Measurements from ENCODE around the gene ZC3H7A. TPM values are rescaled to one million over a fixed set of nuclear protein-coding genes. Genes with fewer than 3 reads are reported as not detected.

The ZC3H7A gene
- total RNA-seq, 1 donor from 2014 or later = 65.0 TPM

DNA sequence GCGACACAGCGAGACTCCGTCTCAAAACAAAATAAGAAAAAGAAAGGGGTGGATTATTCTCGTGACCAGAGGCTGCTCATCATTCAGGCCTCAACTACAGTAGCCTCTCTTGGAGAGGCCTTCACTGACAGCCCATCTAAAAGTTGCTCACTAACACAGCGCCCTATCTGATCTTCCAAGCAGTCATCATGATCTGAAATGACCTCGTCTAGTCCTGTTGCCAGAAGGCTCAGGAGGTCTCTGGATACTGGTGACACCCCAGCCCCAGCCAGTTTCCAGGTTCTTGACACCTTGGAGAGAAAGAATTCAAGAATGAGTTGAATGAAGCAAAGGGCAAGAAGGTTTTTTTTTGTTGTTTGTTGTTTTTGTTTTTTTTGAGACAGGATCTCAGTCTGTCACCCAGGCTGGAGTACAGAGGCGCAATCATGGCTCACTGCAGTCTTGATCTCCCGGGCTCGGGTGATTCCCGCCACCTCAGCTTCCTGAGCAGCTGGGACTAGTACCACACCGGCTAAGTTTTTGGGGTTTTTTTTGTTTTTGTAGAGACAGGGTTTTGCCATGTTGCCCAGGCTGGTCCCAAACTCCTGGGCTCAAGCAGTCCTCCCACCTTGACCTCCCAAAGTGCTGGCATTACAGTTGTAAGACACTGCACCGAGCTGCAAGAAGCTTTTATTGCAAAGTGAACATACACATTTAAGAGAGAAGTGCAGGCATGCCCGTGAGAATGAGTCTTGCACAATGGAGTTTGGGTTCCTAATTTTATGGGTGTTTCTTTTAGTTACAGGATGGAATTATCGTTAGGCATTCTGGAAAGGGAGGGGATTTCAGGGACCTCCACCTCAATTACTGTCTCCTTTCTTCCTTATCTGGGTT, 2.7 kb upstream of the ZC3H7A start:
- intact Hi-C loops (cut with micrococcal nuclease) = loop anchor here (5.0 to 10.0 kb wide), 2 partner anchors 127 to 855 kb away; partner anchors contain the start of genes CLEC16A and DEXI

DNA sequence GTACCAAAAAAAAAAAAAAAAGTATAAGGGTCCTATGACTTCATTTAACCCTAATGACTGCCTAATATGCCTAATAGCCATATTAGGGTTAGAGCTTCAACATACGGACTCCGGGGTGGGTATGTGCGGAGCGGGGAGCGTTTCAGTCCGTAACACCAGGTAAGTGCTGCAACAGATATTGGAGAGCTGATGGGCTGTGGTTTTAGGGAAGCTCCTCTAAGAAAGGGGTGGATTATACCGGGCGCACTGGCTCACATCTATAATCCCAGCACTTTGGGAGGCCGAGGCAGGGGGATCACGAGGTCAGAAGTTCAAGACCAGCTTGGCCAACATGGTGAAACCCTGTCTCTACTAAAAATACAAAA, 1.9 kb upstream of the ZC3H7A start:
- intact Hi-C loops (cut with micrococcal nuclease) = loop anchor here (5.0 to 10.0 kb wide), 2 partner anchors 127 to 854 kb away; partner anchors contain the start of genes CLEC16A and DEXI

DNA sequence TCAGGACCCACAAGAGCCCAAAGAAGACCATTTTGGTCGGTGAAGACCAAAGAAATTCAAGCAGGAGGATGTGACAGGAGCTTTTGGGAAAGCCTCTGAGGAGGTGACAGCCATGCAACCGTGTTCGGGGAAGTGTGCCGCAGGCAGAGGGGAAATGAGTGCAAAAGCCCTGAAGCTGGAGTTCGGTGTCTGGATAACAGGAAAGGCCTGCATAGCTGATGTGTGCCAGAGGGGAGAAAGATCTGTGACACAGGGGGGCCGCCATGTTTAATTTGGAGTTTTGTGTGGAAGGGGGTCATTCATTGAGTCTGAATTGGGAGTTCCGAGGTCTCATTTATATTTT, 870 bp upstream of the ZC3H7A start:
- intact Hi-C loops (cut with micrococcal nuclease) = loop anchor here (1.0 to 10.0 kb wide), 6 partner anchors 15 to 853 kb away; partner anchors contain the start of genes CLEC16A, DEXI, RSL1D1 and TXNDC11

DNA sequence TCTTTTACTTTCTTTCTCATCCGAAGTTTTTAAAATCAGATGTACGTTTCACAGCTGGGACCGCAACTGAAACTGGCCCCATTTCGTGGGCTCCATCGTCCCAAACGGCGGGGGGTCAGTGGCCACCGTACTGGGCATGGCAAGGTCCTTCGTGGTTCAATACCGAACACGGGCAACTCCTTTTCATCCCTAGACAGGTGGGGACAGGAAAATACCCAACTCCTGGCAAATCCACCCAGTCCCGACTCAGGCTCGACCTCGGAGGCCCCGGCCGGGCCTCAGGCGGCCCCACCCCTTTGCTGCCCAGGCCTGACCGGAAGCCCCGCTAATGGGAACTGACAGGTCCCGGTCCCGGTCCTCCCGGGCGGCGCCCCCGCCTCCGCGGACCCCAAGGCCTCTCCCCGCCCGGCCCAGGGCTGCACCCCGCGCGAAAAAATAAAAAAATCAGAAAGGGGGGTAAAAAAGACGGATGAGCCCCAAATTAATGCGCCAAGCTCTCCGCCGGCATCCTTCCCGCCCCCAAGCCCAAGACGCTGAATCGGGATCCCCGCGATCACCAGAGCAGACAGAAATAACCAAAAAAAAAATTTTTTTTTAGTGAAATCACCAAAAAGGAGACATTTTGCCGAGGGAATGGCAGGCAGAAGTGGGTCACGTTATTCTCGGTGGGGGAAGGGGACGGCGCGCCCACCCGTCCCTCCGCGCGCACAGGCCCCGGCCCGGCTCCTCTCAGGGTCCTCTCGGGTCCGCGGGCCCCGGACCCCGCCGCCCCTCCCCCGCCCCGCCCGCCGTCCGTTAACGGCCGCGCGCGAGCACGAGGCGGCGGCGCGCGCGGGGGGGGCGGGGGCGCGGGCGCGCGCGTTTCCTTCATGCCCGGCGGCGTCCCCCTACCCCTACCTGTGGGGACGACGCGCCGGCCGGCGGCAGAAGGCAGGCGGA, 562 bp downstream of the ZC3H7A start:
- intact Hi-C loops (cut with micrococcal nuclease) = loop anchor here (1.0 to 10.0 kb wide), 6 partner anchors 13 to 852 kb away; partner anchors contain the start of genes CLEC16A, DEXI, RSL1D1 and TXNDC11

DNA sequence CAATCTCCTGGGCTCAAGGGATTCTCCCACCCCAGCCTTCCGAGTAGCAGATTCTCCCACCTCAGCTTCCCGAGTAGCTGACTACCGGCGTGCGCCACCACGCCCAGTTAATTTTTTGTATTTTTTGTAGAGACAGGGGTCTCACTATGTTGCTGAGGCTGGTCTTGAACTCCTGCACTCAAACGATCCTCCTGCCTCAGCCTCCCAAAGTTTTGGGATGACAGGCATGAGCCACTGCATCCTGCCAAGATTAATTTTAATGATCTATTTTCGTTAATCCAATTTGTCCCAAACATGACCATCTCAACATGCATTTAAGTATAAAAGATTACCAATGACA, 1.2 kb downstream of the ZC3H7A start:
- intact Hi-C loops (cut with micrococcal nuclease) = loop anchor here (5.0 to 10.0 kb wide), 2 partner anchors 124 to 851 kb away; partner anchors contain the start of genes CLEC16A and DEXI

DNA sequence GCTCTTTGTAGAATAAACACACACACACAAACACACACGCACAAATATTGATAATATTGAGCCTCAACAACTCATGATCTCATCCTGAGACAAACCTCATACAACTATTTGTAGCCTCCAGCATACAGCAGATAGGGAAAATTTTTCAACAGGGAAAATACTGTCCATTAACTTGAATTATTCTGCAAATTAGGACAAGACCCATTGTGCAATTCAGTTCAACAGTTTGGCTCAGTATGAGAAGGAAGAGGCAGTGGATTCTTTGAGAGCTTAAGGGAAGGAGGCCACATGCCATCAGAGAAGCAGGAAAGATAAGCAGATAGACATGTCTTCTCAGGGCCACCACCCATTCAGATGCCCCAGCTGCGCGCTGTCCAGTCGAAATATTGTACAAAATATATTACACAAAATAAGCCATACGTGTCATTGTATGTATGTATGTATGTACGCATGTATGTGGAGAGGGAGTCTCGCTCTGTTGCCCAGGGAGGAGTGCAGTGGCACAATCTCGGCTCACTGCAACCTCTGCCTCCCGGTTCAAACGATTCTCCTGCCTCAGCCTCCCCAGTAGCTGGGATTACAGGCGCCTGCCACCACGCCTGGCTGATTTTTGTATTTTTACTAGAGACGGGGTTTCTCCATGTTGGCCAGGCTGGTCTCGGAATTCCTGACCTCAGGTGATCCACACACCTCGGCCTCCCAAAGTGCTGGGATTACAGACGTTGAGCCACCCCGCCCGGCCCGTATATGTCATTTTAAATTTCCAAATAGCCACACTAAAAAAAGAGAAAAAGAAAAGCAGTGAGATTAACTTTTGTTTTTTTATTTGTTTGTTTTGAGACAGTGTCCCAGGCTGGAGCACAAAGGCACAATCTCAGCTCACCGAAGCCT, 1.8 kb downstream of the ZC3H7A start:
- intact Hi-C loops (cut with micrococcal nuclease) = loop anchor here (5.0 to 10.0 kb wide), 2 partner anchors 123 to 850 kb away; partner anchors contain the start of genes CLEC16A and DEXI

DNA sequence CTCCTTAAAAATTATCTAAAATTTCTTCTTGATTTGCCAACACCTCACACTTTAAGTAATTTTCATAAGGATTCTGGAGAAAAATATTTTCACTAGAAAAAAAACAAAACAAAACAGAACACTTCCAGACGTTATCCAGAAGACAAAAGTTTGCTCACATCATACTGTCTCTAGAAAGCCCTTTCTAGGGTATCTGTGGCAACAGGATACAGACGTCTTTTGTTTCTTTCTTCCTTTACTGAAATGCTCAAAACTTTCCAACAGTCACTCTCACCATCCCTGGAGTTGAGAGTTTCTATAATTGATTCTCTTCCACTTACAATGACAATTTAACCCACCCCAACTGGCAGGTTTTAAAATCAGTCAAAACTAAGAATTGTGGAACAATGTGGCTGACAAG, 2.6 kb downstream of the ZC3H7A start:
- intact Hi-C loops (cut with micrococcal nuclease) = loop anchor here (10.0 kb wide), 1 partner anchor 850 kb away; the partner anchor contains the start of genes CLEC16A and DEXI

DNA sequence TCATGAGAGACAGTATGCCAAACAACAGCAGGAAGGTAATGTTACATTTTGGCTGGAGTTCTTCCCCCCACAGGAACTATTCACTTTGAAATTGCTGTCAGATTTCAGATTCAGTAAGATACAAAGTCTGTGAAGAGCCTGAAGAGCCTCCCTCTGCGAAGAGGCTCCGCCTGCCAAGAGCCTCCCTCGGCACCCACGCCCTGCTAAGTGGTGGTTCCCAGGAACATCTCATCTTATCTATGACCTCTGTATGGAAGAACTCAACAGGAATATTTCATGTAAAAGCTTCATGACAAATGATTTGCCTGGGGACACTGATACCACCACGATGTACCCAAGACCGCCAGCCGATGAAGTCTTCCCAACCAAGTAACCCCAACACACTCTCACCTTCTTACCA, 3.2 kb downstream of the ZC3H7A start:
- intact Hi-C loops (cut with micrococcal nuclease) = loop anchor here (10.0 kb wide), 1 partner anchor 849 kb away; the partner anchor contains the start of genes CLEC16A and DEXI

DNA sequence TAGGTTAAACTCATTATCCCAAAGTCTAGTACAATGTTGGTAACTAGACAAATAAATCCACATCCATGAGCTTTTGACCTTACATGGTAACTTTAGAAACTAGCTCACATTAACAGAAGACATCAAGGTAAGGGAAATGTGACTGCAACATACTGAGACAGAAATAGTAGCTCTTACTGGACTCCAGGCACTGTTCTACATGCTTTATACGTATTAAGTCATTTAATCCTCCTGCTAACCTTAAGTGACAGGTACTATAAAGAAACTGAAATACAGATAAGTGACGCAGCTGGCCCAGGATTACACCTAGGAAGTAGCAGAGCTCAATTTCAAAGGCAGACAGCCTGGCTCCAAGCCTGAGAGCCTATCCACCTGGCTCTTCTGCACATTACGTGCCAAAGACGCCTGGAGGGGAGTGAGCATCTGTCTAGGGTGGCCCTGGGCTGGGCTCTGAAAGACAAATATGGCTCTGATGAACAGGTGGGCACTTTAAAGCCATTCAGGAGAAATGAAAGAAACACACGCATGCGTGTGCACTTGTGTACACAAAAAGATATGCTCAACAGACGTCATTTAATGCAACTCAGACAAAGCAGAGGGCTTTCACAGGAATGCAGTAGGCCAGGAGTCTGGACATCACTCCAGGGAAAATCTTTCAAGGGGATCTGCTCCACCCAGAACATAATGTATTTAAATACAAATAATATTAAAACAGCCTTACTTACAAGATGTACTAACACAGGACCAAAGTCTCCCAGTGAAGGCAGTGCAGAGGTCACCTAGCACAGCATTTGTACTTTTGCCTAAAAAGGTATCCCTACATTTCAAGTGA, 4.4 kb downstream of the ZC3H7A start:
- intact Hi-C loops (cut with micrococcal nuclease) = loop anchor here (10.0 kb wide), 1 partner anchor 848 kb away; the partner anchor contains the start of genes CLEC16A and DEXI

DNA sequence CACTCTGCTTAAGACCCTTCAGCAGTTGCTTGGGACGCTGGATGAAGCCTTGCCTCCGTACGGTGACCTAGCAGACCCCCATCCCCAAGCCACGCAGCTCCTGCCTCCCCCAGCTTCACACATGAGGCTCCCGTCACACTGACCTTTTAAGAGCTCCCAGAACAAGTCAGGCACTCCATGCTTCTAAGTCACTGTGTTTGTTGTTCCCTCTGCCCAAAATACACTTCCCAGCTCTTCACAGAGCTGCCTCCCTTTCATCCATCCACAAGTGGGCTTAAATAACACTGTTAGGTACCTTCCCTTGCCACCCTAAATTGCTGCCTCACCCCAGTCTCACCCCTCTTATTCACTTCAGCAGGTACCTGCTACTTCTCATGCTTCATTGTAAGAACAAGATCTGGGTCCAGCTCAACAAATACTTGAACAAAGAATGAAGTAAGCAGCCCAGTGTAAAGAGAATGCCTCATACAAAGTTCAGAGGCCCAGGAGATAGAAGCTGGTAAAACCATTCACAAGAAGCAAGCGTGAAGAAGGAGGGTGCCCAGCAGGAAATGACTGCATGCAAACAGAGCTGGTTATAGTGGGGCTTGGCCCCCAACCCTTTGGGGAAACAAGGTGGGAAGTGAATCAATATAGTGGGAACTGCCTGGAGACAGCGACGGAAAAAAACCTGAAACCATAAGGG, 5.8 kb downstream of the ZC3H7A start:
- intact Hi-C loops (cut with micrococcal nuclease) = loop anchor here (10.0 kb wide), 1 partner anchor 846 kb away; the partner anchor contains the start of genes CLEC16A and DEXI

DNA sequence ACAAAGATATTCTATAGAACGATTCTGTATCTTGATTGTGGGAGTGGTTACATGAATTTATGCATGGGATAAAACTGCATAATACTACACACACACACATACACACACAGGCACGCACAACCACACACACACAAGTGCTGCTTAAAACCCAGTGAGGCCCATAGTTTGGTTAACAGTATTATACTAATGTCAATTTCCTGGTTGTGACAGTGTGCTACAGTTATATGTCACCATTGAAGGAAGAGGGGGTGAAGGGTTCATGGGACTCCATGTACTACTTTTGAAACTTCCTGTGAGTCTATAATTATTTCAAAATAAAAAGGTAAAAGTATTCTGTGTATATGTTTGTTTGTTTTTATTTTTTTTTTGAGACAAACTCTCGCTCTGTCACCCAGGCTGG, 8.1 kb downstream of the ZC3H7A start:
- intact Hi-C loops (cut with micrococcal nuclease) = loop anchor here (10.0 kb wide), 1 partner anchor 204 kb away; the partner anchor contains the start of gene LITAF

DNA sequence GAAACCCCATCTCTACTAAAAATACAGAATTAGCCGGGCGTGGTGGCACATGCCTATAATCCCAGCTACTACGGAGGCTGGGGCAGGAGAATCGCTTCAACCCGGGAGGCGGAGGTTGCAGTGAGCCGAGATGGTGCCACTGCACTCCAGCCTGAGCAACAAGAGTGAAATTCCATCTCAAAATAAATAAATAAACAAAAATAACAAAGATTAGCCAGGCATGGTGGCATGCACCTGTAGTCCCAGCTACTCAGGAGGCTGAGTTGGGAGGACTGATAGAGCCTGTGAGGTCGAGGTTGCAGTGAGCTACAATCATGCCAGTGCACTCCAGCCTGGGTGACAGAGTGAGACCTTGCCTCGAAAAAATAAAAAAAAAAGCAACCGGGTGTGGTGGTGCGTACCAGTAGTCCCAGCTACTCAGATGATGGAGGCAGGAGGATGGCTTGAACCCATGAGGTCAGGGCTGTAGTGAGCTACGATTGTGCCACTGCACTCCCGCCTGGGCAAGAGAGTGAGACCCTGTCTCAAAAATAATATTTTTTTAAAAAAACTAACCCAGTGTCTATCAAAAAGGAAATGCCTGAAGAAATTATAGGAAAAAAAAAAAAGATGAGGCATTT, 12.0 kb downstream of the ZC3H7A start:
- intact Hi-C loops (cut with micrococcal nuclease) = loop anchor here (5.0 to 10.0 kb wide), 3 partner anchors 43 to 200 kb away; partner anchors contain the start of genes LITAF, SNN and TXNDC11

DNA sequence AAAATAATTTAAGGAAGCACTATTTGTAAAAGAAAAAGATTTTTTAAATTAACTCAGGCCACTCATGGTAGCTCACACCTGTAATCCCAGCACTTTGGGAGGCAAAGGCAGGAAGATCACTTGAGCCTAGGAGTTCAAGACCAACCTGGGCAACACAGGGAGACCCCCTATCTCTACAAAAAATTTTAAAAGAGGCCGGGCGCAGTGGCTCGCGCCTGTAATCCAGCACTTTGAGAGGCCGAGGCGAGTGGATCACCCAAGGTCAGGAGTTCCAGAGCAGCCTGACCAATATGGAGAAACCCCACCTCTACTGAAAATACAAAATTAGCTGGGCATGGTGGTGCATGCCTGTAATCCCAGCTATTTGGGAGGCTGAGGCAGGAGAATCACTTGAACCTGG, 12.7 kb downstream of the ZC3H7A start:
- intact Hi-C loops (cut with micrococcal nuclease) = loop anchor here (5.0 to 10.0 kb wide), 3 partner anchors 42 to 200 kb away; partner anchors contain the start of genes LITAF, SNN and TXNDC11

DNA sequence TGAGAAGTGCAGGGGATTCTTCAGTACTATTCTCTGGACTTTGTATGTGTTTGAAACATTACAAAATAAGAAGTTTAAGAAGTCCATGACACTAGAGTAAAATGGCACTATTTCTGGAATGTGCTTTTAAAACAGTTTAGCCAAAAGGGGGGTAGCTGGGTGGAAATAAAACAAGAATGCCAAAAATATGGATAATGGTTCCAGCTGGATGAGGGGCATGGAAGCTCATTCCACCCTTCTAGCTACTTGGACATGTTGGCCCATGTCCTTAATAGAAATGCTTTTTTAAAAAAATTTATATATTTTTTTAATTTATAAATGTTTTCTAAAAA, 13.1 kb downstream of the ZC3H7A start:
- intact Hi-C loops (cut with micrococcal nuclease) = loop anchor here (5.0 to 10.0 kb wide), 3 partner anchors 42 to 199 kb away; partner anchors contain the start of genes LITAF, SNN and TXNDC11

DNA sequence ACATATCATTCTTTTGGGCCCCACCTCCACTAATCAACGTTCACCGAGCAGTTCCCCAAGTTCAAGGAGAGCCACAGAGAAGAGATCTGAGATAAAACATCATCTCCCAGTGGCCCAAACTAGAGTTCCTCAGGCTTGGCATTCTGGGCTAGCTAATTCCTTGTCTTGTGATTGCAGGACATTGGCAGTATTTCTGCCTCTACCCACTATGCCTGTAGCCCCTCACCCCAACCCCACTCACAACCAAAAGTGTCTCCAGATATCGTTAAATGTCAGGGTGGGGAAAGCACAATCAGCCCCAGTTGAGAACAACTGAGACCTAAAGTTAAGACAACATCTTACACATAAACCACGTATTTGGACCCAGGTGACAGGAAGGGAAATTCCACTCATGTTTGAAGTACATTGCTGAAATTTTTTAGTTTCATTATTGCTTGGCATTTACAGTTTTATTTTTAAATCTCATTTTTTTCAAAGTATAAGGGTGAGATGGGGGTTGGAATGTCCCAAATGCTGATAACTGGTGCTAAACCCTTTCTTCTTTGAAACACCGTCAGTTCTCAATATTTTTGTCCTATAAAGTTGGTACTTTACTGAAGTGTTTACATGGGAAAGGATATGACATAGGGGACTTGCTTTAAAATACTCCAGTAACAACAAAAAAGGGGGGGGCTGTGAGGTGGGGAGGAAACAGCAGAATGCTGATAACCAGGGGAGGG, 13.6 kb downstream of the ZC3H7A start:
- intact Hi-C loops (cut with micrococcal nuclease) = loop anchor here (1.0 to 10.0 kb wide), 4 partner anchors 14 to 199 kb away; partner anchors contain the start of genes LITAF, SNN, TXNDC11 and ZC3H7A

DNA sequence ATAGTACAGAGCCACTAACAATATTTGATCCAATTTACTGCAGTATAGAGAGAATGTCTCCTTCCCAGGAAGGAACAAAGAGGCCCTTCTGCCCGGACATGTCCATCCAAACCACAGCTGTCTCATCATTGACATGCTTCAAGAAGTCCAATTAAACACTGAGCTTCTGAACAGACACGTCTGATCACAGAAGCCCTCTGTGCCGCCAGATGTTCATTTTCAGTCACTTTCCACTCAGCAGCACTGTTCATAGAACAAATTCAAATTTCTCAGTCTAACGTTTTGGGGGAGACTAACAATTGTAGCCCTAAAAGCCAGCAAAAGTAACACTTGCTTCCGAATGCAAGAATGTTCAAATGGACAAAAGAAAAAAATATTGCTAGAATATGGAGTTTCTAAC, 15.3 kb downstream of the ZC3H7A start:
- intact Hi-C loops (cut with micrococcal nuclease) = loop anchor here (5.0 to 10.0 kb wide), 3 partner anchors 39 to 197 kb away; partner anchors contain the start of genes LITAF, SNN and TXNDC11

Data from T-helper 2 cell treated with Interferon-gamma antibody and Interleukin-4, amounts not matched to agents 100 ng/mL and 5 ng/mL, for 36 hours (primary cell).